ENCODE measurements around the gene IL36B.
A peak's percentile ranks its signal among the peaks of the same experiment; 100 is the strongest.

Gene IL36B

GRCh38 chr2:113012436-113013335 is 40.0 kb downstream of the IL36B start:
- DNase-seq (ENCODE audit: low read depth in 2 of 3, low spot score in 2 of 3) = no peak

GRCh38 chr2:113011108-113011507 is 41.6 kb downstream of the IL36B start:
- no peak for DNase-seq (ENCODE audit: low read depth in 2 of 3, low spot score in 2 of 3)

DNA sequence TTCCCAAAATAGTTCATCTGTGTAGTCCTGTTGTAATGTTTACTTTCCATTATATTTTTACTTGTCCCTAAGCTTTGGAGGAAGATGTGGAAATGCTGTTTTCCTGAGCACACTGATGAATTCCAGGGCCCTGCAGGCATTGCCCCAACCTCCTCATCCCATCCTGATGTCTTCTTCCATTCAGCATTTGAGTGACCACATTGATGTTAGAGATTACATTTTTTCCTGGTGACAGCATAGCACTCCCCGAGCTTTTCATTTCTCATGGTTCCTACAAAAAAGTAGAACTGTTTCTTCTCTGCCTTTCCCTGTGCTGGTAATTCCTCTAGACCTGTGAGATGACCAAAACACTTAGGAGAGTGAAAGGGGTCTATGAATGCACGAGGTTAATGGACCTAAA is 42.6 kb downstream of the IL36B start:
- no peak for DNase-seq (ENCODE audit: low read depth in 2 of 3, low spot score in 2 of 3)

- DNase-seq (ENCODE audit: low read depth in 2 of 3, low spot score in 2 of 3) = no peak
These were observed 43.0 kb downstream of the IL36B start for GRCh38 chr2:113009622-113010021.

DNA sequence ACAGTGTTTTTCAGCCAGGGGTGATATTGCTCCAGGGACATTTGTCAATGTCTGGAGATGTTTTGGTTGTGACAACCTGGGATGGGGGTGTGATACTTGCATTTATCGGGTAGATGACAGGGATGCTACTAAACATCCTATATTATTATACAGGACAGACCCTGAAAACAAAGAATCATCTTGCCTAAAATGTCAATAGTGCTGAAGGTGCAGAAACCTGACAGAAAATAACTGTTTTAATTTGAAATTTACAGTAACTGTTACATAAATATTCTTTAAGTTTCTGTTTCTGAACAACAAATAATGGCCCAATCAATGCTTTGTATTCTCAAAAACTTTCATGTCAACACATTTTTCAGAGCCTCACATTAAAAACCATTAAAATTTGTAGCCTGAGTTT is 45.4 kb downstream of the IL36B start:
- no peak for DNase-seq (ENCODE audit: low read depth in 2 of 3, low spot score in 2 of 3)

GRCh38 chr2:113005030-113005509 is 47.6 kb downstream of the IL36B start, which contains the start of gene IL36A:
Gene IL36A (plus strand): TSS chr2:113005459. CDS start chr2:113005872, 413 bp downstream.
- DNase-seq (ENCODE audit: low read depth in 2 of 3, low spot score in 2 of 3) = no peak

- no peak for DNase-seq (ENCODE audit: low read depth in 2 of 3, low spot score in 2 of 3)
These were observed 50.0 kb downstream of the IL36B start for GRCh38 chr2:113002677-113003076.

- DNase-seq (ENCODE audit: low read depth in 2 of 3, low spot score in 2 of 3) = no peak
These were observed 52.2 kb downstream of the IL36B start for GRCh38 chr2:113000436-113000835.

DNA sequence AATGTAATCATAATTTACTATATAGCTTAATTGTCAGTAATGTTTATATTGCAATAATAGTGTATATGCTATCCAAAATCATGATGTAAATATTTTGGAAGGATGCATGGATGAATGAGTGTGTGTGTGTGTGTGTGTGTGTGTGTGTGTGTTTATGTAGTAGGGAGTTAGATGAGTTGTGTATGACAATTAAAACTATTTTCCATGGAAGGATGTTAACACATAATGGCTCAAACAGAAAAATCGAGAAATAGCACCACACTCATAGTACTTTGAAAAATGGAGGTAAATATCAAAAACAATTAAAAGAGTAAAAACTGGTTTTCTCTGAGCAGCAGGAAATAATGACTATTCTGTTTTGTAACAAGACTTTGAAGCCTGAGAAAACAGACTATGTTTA is 55.5 kb downstream of the IL36B start:
- no peak for DNase-seq (ENCODE audit: low read depth in 2 of 3, low spot score in 2 of 3)

- DNase-seq (ENCODE audit: low read depth in 2 of 3, low spot score in 2 of 3) = peak in 2 of 3 experiments; percentile 17 to 27
These were observed 56.0 kb downstream of the IL36B start for GRCh38 chr2:112996635-112997034.

DNA sequence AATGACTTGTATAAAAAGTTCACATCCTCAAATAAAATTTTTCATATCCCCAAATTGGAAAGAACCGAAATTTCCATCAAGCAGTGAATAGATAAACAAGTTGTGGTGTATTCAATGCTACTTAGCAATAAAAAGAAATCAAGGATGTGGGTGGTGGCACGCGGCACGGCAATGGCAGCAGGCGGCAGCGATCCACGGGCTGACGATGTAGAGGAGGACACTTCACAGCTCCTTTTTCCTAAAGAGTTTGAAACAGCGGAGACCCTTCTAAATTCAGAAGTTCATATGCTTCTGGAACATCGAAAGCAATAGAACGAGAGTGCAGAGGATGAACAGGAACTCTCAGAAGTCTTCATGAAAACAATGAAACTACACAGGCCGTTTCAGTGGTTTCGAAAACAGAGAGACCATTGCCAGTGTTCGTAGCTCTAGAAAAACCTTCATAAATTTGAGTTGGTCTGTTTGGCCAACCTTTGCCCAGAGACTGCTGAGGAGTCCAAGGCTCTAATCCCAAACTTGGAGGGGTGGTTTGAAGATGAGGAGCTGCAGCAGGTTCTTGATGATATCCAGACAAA is 57.2 kb downstream of the IL36B start:
- DNase-seq (ENCODE audit: low read depth in 2 of 3, low spot score in 2 of 3) = no peak

DNA sequence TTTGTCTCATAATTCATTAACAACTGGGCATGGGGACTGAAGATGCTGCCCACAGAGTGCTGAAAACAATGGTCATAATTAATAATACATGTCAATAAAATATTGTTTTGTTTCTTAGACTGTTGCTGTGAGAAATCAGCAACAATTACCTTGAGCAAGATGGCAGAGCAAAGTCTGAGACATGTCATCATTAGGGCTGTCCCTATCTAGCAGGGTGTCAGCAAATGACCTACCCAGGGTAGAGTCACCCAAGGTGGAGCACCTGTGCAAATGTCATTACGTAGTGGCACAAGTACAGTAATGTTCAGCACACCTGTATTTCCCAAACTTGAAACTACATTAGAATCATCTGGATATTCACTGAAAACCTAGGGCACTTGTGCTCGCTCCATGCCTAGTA is 58.0 kb downstream of the IL36B start:
- DNase-seq (ENCODE audit: low read depth in 2 of 3, low spot score in 2 of 3) = no peak

GRCh38 chr2:112993831-112994230 is 58.8 kb downstream of the IL36B start:
- DNase-seq (ENCODE audit: low read depth in 2 of 3, low spot score in 2 of 3) = no peak

GRCh38 chr2:112989611-112990010 is 63.1 kb downstream of the IL36B start:
- no peak for DNase-seq (ENCODE audit: low read depth in 2 of 3, low spot score in 2 of 3)

DNA sequence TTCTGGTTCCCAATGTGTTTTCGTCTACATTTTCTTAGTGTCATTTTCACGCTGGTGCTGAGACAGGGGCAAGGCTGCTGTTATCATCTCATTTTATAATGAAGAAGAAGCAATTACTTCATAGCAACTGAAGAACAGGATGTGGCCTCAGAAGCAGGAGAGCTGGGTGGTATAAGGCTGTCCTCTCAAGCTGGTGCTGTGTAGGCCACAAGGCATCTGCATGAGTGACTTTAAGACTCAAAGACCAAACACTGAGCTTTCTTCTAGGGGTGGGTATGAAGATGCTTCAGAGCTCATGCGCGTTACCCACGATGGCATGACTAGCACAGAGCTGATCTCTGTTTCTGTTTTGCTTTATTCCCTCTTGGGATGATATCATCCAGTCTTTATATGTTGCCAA is 67.6 kb downstream of the IL36B start:
- DNase-seq (ENCODE audit: low read depth in 2 of 3, low spot score in 2 of 3) = no peak

DNA sequence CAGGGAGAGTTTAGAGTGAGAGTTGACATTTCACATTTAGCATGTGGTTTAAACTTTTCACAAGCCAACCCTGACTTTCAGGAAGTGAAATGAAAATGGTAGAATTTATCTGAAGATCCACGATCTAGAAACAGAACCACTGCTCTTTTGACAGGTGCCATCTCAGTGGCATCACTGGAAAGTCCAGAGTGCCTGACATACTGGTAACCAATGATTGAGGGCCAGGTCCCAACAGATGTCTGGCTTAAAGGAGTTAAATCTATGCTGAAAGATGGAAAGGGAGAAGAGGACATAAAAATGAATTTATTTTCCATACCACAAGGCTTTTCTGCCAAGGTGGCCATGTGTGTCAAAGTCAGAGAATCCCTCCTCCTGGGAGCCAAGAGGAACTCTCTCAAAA is 72.1 kb downstream of the IL36B start:
- no peak for DNase-seq (ENCODE audit: low read depth in 2 of 3, low spot score in 2 of 3)

DNA sequence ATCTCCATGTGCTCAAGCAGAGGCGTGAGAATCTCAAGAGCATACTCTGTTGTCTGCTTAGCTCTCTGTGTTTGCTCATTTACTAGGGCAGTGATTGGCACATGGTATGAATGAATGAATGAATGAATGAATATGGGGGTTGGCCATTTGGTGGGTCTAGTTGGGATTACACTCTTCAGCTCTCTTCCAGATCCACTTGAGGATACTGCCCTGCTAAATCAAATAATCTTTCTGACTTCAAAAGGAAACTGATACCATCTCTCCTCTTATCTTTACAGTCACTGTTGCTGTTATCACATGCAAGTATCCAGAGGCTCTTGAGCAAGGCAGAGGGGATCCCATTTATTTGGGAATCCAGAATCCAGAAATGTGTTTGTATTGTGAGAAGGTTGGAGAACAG is 72.9 kb downstream of the IL36B start:
- DNase-seq (ENCODE audit: low read depth in 2 of 3, low spot score in 2 of 3) = no peak

GRCh38 chr2:112977559-112978056 is 75.1 kb downstream of the IL36B start, which contains the start of gene IL36G:
Gene IL36G (plus strand): TSS chr2:112978006. CDS start chr2:112978639, 633 bp downstream.
- DNase-seq (ENCODE audit: low read depth in 2 of 3, low spot score in 2 of 3) = no peak

Data from activated CD8-positive, alpha-beta memory T cell treated with anti-CD3 and anti-CD28 coated beads for 48 hours (primary cell).